WTC11 (cell line): ENCODE results near the gene ZFP91. TPM values are rescaled to one million over a fixed set of nuclear protein-coding genes. Genes with fewer than 3 reads are reported as not detected.

Experiments used
- ATAC-seq: fragments of 200-7000 bp; cut with Tn5 transposase; 2 replicates; pipeline ENCODE4 v1.10.0; 2021; ENCODE audit warnings: mild to moderate bottlenecking, moderate library complexity
- CTCF ChIA-PET: fragments of 300-600 bp; sonication (Branson Sonifier 250); formaldehyde crosslinking; loops from one replicate; lab custom pipeline; 2021; ENCODE audit warnings: antibody characterized with exemption; lab: Charles Lee
- POLR2A ChIA-PET: fragments of 350-600 bp; sonication (Branson Sonifier 250); formaldehyde crosslinking; loops from one replicate; lab custom pipeline; 2021; ENCODE audit warnings: antibody characterized with exemption; lab: Charles Lee
- DNase-seq: peaks from one replicate; pipeline ENCODE4 v3.0.0; 2021; ENCODE audit warnings: low spot score
- H3K27ac Mint-ChIP-seq: 2 replicates; pipeline ENCODE4 v1.8.0; 2021; ENCODE audit warnings: mixed read lengths
- H3K27me3 Mint-ChIP-seq: 2 replicates; pipeline ENCODE4 v1.8.0; 2021; ENCODE audit warnings: low read depth, mild to moderate bottlenecking, moderate library complexity, mixed read lengths
- H3K36me3 Mint-ChIP-seq: 2 replicates; pipeline ENCODE4 v1.8.0; 2021; ENCODE audit warnings: mixed read lengths
- H3K4me1 Mint-ChIP-seq: 2 replicates; pipeline ENCODE4 v1.8.0; 2022; ENCODE audit warnings: mixed read lengths
- H3K4me3 Mint-ChIP-seq: 2 replicates; pipeline ENCODE4 v1.8.0; 2021; ENCODE audit warnings: mild to moderate bottlenecking, moderate library complexity, mixed read lengths
- H3K9me3 Mint-ChIP-seq: 2 replicates; pipeline ENCODE4 v1.8.0; 2021; ENCODE audit warnings: mixed read lengths
- FOXK1 ChIP-seq: sonication (generic); formaldehyde crosslinking; IDR thresholded peaks from 2 replicates; pipeline ENCODE4 v1.8.0; 2022; ENCODE audit warnings: mild to moderate bottlenecking, moderate library complexity, missing genetic modification reagents
- GABPB1 ChIP-seq: sonication (generic); formaldehyde crosslinking; IDR thresholded peaks from 2 replicates; pipeline ENCODE4 v1.8.1; 2023; ENCODE audit warnings: mild to moderate bottlenecking, missing genetic modification reagents
- NFATC4 ChIP-seq: fragments of 250-450 bp; sonication (Bioruptor Pico); IDR thresholded peaks from 2 replicates; pipeline ENCODE4 v1.9.0; 2021; ENCODE audit warnings: mild to moderate bottlenecking
- NFYB ChIP-seq: sonication (generic); formaldehyde crosslinking; conservative IDR thresholded peaks from 2 replicates; pipeline ENCODE4 v1.8.0; 2022; ENCODE audit warnings: low read depth, missing genetic modification reagents
- NR2C2 ChIP-seq: sonication (generic); formaldehyde crosslinking; IDR thresholded peaks from 2 replicates; pipeline ENCODE4 v1.8.0; 2022; ENCODE audit warnings: mild to moderate bottlenecking, missing genetic modification reagents
- RELA ChIP-seq: sonication (generic); formaldehyde crosslinking; IDR thresholded peaks from 2 replicates; pipeline ENCODE4 v1.8.1; 2022; ENCODE audit warnings: missing genetic modification reagents, mild to moderate bottlenecking, borderline replicate concordance
- ZBTB21 ChIP-seq: sonication (generic); formaldehyde crosslinking; IDR thresholded peaks from 2 replicates; pipeline ENCODE4 v1.8.1; 2023; ENCODE audit warnings: mild to moderate bottlenecking, missing genetic modification reagents, borderline replicate concordance
- ZNF232 ChIP-seq: sonication (generic); formaldehyde crosslinking; IDR thresholded peaks from 2 replicates; pipeline ENCODE4 v1.8.0; 2022; ENCODE audit warnings: mild to moderate bottlenecking, missing genetic modification reagents
- ZNF317 ChIP-seq: sonication (generic); formaldehyde crosslinking; IDR thresholded peaks from 2 replicates; pipeline ENCODE4 v1.8.1; 2023; ENCODE audit warnings: low read depth, mild to moderate bottlenecking, moderate library complexity, missing genetic modification reagents, borderline replicate concordance
- ZNF416 ChIP-seq: fragments of 250-450 bp; sonication (Bioruptor Pico); IDR thresholded peaks from 2 replicates; pipeline ENCODE4 v1.9.0; 2021; ENCODE audit warnings: mild to moderate bottlenecking, inconsistent platforms
- ZNF423 ChIP-seq: fragments of 250-450 bp; sonication (Bioruptor Pico); IDR thresholded peaks from 2 replicates; pipeline ENCODE4 v2.1.2; 2022; ENCODE audit warnings: mild to moderate bottlenecking, moderate library complexity
- total RNA-seq: library from RNA; stranded (reverse); gene quantifications from 3 replicates; pipeline ENCODE4 v1.2.3, GENCODE V29; 2021
- TF ChIP-seq, protein P1 (sequence below): sonication (generic); formaldehyde crosslinking; IDR thresholded peaks from 2 replicates; pipeline ENCODE4 v1.8.0; 2023; ENCODE audit warnings: missing genetic modification reagents, mild to moderate bottlenecking, borderline replicate concordance
- TF ChIP-seq, protein P2 (sequence below): sonication (generic); formaldehyde crosslinking; IDR thresholded peaks from 2 replicates; pipeline ENCODE4 v1.8.1; 2022; ENCODE audit warnings: low read depth, mild to moderate bottlenecking, moderate library complexity, missing genetic modification reagents, borderline replicate concordance
- TF ChIP-seq, protein P3 (sequence below): fragments of 200-600 bp; IDR thresholded peaks from 2 replicates; pipeline ENCODE4 v1.8.0; 2022; ENCODE audit warnings: antibody characterized with exemption
- TF ChIP-seq, protein P4 (sequence below): sonication (generic); formaldehyde crosslinking; conservative IDR thresholded peaks from 2 replicates; pipeline ENCODE4 v1.8.1; 2023; ENCODE audit warnings: mild to moderate bottlenecking, low read depth, missing genetic modification reagents, moderate library complexity
- TF ChIP-seq, protein P5 (sequence below): sonication (generic); formaldehyde crosslinking; IDR thresholded peaks from 2 replicates; pipeline ENCODE4 v1.8.1; 2022; ENCODE audit warnings: low read depth, missing genetic modification reagents, borderline replicate concordance

The ZFP91 gene
- total RNA-seq, 1 experiment from 2014 or later = 28.1 TPM

DNA sequence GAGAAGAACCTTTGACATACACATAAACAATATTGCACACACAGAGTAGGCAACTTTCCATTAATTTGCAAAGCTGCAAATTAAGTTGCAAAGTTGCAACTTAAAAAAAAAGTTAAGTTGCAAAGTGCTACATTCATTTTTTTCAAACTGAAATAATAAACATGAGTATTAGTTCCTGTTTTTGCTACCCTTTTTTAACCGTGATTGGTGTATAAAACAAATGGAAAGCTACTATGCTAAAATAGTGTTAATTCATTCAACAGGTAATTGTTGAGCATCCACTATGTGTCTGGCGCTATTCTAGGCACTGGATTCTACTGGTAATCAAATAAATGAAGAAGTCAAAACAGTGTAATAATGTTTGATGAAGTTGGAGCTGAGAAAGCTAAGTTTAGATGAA is 8.1 kb downstream of the ZFP91 start (continued):
- TF ChIP-seq NFYB (CRISPR knock-in tag) (no peak), NFATC4 (CRISPR knock-in tag) (no peak), ZNF423 (no peak)

DNA sequence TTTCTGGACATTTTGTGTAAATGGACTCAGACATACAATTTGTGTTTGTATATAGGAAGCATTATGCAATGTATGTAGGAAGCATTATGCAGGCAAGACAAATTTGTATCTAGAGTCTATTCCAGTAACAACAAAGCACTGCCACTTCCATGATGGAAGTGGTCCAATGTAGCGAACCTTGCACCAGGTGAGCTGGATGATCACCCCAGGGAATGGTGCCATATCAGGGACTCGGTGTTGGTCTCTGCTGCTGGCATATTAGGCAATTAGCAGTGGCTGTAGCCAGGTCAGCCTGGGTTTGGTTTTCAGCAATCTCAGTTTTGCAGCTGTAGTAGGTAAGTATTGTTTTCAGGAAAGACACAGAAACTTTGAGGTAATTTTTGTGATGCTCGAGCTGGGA is 12.8 kb downstream of the ZFP91 start:
- DNase-seq (no peak), ATAC-seq (no peak)
- H3K36me3 Mint-ChIP-seq = peaks cover 16% of the 10 kb centered on the region
- no peaks in the 10 kb centered on the region for H3K27me3 Mint-ChIP-seq
- ChIA-PET POLR2A (no interaction called here), CTCF (interaction anchor here (0.7 to 0.9 kb wide), 3 partner anchors 467 to 993 kb away, joined by 3 to 4 read pairs (median 4); no protein-coding TSS in a partner anchor)
- peaks cover 9% of the 10 kb centered on the region for H3K4me1 Mint-ChIP-seq
- no peaks in the 10 kb centered on the region for H3K9me3 Mint-ChIP-seq
- H3K4me3 Mint-ChIP-seq = no peak overlapping the region
- H3K27ac Mint-ChIP-seq = no peak overlapping the region
- no peak for TF ChIP-seq FOXK1 (CRISPR knock-in tag)
- TF ChIP-seq, protein P1, sequence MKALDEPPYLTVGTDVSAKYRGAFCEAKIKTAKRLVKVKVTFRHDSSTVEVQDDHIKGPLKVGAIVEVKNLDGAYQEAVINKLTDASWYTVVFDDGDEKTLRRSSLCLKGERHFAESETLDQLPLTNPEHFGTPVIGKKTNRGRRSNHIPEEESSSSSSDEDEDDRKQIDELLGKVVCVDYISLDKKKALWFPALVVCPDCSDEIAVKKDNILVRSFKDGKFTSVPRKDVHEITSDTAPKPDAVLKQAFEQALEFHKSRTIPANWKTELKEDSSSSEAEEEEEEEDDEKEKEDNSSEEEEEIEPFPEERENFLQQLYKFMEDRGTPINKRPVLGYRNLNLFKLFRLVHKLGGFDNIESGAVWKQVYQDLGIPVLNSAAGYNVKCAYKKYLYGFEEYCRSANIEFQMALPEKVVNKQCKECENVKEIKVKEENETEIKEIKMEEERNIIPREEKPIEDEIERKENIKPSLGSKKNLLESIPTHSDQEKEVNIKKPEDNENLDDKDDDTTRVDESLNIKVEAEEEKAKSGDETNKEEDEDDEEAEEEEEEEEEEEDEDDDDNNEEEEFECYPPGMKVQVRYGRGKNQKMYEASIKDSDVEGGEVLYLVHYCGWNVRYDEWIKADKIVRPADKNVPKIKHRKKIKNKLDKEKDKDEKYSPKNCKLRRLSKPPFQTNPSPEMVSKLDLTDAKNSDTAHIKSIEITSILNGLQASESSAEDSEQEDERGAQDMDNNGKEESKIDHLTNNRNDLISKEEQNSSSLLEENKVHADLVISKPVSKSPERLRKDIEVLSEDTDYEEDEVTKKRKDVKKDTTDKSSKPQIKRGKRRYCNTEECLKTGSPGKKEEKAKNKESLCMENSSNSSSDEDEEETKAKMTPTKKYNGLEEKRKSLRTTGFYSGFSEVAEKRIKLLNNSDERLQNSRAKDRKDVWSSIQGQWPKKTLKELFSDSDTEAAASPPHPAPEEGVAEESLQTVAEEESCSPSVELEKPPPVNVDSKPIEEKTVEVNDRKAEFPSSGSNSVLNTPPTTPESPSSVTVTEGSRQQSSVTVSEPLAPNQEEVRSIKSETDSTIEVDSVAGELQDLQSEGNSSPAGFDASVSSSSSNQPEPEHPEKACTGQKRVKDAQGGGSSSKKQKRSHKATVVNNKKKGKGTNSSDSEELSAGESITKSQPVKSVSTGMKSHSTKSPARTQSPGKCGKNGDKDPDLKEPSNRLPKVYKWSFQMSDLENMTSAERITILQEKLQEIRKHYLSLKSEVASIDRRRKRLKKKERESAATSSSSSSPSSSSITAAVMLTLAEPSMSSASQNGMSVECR (CRISPR knock-in tag) = no peak
- no peak for TF ChIP-seq ZNF416 (CRISPR knock-in tag)
- no peak for TF ChIP-seq ZBTB21 (CRISPR knock-in tag)
- no peak for TF ChIP-seq ZNF232 (CRISPR knock-in tag)
- TF ChIP-seq, protein P2, sequence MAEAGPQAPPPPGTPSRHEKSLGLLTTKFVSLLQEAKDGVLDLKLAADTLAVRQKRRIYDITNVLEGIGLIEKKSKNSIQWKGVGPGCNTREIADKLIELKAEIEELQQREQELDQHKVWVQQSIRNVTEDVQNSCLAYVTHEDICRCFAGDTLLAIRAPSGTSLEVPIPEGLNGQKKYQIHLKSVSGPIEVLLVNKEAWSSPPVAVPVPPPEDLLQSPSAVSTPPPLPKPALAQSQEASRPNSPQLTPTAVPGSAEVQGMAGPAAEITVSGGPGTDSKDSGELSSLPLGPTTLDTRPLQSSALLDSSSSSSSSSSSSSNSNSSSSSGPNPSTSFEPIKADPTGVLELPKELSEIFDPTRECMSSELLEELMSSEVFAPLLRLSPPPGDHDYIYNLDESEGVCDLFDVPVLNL = no peak
- no peak for TF ChIP-seq RELA (CRISPR knock-in tag)

DNA sequence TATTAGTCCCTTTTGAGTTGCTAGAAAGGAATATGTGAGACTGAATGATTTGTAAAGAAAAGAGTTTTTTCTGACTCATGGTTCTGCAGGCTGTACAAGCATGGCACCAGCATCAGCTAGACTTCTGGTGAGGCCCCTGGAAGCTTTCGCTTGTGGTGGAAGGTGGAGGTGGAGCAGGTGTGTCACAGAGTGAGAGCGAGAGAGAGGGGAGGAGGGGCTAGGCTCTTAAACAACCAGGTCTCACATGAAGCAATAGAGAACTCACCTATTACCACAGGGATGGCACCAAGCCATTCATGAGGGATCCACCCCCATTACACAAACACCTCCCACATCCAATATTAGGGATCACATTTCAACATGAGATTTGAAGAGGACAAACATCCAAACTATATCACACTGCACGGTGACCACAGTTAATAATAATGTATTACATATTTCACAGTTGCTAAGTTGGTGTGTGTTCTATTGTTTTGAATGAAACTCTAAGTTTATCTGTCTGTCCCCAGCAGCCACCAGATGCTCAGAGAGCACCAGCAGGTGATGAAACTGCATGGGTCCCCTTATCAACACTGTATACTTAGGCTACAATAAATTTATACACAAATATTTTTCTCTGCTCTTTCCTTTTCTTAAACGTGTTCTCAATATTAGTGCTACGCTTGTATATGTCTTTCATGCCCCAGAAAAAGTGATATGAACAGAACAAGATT is 14.1 kb downstream of the ZFP91 start:
- Mint-ChIP-seq H3K27me3 (no peaks in the 10 kb centered on the region), H3K27ac (0 out of 2 replicates have a peak overlapping the region, but pooled peaks have one; percentile 17), H3K4me3 (no peak overlapping the region), H3K9me3 (no peaks in the 10 kb centered on the region), H3K4me1 (peaks cover 9% of the 10 kb centered on the region), H3K36me3 (peaks cover 10% of the 10 kb centered on the region)
- ATAC-seq (peak; percentile 81), DNase-seq (no peak)
- CTCF ChIA-PET = no interaction called here
- TF ChIP-seq, protein P3, sequence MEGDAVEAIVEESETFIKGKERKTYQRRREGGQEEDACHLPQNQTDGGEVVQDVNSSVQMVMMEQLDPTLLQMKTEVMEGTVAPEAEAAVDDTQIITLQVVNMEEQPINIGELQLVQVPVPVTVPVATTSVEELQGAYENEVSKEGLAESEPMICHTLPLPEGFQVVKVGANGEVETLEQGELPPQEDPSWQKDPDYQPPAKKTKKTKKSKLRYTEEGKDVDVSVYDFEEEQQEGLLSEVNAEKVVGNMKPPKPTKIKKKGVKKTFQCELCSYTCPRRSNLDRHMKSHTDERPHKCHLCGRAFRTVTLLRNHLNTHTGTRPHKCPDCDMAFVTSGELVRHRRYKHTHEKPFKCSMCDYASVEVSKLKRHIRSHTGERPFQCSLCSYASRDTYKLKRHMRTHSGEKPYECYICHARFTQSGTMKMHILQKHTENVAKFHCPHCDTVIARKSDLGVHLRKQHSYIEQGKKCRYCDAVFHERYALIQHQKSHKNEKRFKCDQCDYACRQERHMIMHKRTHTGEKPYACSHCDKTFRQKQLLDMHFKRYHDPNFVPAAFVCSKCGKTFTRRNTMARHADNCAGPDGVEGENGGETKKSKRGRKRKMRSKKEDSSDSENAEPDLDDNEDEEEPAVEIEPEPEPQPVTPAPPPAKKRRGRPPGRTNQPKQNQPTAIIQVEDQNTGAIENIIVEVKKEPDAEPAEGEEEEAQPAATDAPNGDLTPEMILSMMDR = no peak
- TF ChIP-seq NR2C2 (CRISPR knock-in tag) (no peak), ZBTB21 (CRISPR knock-in tag) (no peak), GABPB1 (CRISPR knock-in tag) (no peak), ZNF317 (CRISPR knock-in tag) (no peak)
- TF ChIP-seq, protein P4, sequence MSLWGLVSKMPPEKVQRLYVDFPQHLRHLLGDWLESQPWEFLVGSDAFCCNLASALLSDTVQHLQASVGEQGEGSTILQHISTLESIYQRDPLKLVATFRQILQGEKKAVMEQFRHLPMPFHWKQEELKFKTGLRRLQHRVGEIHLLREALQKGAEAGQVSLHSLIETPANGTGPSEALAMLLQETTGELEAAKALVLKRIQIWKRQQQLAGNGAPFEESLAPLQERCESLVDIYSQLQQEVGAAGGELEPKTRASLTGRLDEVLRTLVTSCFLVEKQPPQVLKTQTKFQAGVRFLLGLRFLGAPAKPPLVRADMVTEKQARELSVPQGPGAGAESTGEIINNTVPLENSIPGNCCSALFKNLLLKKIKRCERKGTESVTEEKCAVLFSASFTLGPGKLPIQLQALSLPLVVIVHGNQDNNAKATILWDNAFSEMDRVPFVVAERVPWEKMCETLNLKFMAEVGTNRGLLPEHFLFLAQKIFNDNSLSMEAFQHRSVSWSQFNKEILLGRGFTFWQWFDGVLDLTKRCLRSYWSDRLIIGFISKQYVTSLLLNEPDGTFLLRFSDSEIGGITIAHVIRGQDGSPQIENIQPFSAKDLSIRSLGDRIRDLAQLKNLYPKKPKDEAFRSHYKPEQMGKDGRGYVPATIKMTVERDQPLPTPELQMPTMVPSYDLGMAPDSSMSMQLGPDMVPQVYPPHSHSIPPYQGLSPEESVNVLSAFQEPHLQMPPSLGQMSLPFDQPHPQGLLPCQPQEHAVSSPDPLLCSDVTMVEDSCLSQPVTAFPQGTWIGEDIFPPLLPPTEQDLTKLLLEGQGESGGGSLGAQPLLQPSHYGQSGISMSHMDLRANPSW (CRISPR knock-in tag) = no peak
- TF ChIP-seq, protein P5, sequence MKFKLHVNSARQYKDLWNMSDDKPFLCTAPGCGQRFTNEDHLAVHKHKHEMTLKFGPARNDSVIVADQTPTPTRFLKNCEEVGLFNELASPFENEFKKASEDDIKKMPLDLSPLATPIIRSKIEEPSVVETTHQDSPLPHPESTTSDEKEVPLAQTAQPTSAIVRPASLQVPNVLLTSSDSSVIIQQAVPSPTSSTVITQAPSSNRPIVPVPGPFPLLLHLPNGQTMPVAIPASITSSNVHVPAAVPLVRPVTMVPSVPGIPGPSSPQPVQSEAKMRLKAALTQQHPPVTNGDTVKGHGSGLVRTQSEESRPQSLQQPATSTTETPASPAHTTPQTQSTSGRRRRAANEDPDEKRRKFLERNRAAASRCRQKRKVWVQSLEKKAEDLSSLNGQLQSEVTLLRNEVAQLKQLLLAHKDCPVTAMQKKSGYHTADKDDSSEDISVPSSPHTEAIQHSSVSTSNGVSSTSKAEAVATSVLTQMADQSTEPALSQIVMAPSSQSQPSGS (CRISPR knock-in tag) = no peak
- POLR2A ChIA-PET = no interaction called here
